Measurements from ENCODE around the gene ITPR2. TPM values are rescaled to one million over a fixed set of nuclear protein-coding genes. Genes with fewer than 3 reads are reported as not detected.
"Not testable (repeated sequence)": the region's sequence is repeated elsewhere in the genome, so short reads cannot be mapped to it uniquely, and the experiment has no call there.

ITPR2 gene
- total RNA-seq, 1 donor from 2014 or later, result 16.3 TPM

DNA sequence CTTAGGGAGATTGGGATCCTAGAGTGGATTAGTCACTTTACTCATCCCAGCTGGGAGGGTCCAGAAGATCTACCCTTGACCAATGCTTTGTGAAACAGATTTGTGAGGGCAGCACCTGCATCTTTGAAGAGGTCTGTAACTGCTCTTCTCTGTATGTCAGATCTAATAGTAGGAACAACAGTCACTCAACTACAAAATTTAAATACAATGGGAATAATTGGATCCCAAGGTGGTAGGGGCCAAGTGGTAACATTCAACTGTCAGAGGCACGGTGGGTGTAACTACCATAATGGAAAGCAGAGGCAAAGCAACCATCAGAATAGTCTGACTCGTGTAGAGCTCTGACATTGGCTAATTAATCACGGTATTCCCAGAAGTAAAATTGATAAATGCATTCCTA, 55.8 kb downstream of the ITPR2 start:
- TF ChIP-seq, protein P1, sequence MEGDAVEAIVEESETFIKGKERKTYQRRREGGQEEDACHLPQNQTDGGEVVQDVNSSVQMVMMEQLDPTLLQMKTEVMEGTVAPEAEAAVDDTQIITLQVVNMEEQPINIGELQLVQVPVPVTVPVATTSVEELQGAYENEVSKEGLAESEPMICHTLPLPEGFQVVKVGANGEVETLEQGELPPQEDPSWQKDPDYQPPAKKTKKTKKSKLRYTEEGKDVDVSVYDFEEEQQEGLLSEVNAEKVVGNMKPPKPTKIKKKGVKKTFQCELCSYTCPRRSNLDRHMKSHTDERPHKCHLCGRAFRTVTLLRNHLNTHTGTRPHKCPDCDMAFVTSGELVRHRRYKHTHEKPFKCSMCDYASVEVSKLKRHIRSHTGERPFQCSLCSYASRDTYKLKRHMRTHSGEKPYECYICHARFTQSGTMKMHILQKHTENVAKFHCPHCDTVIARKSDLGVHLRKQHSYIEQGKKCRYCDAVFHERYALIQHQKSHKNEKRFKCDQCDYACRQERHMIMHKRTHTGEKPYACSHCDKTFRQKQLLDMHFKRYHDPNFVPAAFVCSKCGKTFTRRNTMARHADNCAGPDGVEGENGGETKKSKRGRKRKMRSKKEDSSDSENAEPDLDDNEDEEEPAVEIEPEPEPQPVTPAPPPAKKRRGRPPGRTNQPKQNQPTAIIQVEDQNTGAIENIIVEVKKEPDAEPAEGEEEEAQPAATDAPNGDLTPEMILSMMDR (IDR thresholded peaks at IDR 0.05; ENCODE audit: insufficient read depth, low read length, poor library complexity, severe bottlenecking), result no peak
- no peak for DNase-seq (ENCODE audit: low read depth)
- no peaks in the 10 kb centered on the region for H3K36me3 ChIP-seq (ENCODE audit: control insufficient read depth, insufficient read depth, low read length)
- no peaks in the 10 kb centered on the region for H3K27me3 ChIP-seq (ENCODE audit: control insufficient read depth, insufficient read depth, low read length)
- H3K4me3 ChIP-seq (ENCODE audit: low read depth, low read length), result no peak overlapping the region

DNA sequence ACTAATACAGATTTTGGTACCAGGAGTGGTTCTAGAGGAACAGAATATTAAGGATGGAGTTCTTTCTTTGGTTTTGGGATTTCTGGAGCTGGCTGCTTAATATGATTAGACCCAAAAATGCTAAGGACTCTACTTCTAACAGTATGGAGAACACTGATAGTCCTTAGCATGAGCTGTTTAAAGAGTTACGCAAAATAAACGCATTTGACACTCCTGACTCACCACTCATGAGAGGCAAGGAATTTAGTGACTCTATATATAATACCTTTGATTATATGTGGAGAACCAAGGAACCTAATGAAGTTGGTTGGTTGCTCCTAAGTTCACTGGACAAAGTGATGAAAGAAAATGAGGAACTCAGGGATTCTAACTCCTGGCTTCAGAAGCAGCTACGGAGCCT, 57.0 kb downstream of the ITPR2 start:
- not testable (repeated sequence) for H3K27me3 ChIP-seq (ENCODE audit: control insufficient read depth, insufficient read depth, low read length); H3K36me3 ChIP-seq (ENCODE audit: control insufficient read depth, insufficient read depth, low read length); DNase-seq (ENCODE audit: low read depth); H3K4me3 ChIP-seq (ENCODE audit: low read depth, low read length)

DNA sequence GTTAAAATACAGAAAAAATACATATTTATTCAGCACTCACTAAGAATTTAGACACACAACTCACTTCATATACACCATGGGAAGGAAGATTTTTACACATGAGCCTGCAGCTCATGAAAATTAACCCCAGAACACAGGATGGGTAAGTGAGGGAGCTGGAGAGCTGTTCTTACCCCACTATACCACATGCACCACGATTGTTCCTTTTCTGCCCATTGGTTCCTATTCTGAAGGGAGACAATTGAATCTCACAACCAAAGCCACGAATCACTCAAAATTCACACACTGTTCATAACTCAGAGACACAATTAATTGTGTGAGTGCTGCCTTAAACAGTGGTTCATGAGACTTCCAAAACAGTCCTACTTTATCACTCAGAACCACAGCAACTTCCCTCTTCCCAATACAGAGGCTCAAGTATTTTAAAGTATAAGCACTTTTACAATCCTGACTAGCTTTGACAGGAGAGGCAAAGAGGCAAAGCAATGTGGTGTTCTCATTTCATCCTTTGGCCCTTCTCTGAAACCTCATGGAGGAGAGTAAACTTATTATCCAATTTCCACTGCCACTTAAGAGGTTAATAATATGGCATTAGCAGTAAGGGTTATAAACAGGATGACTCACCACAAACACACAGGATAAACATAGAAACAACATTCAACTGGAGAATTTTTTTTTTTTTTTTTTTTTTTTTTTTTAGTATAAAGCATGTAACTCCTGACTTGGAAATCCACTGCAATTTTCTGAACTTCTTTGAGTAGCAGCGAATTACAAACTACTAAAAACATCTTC, 59.5 kb downstream of the ITPR2 start:
- no peak for DNase-seq (ENCODE audit: low read depth)
- TF ChIP-seq, protein P1 (IDR thresholded peaks at IDR 0.05; ENCODE audit: insufficient read depth, low read length, poor library complexity, severe bottlenecking), result no peak
- Histone ChIP-seq H3K36me3 (ENCODE audit: control insufficient read depth, insufficient read depth, low read length) (no peaks in the 10 kb centered on the region), H3K27me3 (ENCODE audit: control insufficient read depth, insufficient read depth, low read length) (no peaks in the 10 kb centered on the region), H3K4me3 (ENCODE audit: low read depth, low read length) (no peak overlapping the region)

DNA sequence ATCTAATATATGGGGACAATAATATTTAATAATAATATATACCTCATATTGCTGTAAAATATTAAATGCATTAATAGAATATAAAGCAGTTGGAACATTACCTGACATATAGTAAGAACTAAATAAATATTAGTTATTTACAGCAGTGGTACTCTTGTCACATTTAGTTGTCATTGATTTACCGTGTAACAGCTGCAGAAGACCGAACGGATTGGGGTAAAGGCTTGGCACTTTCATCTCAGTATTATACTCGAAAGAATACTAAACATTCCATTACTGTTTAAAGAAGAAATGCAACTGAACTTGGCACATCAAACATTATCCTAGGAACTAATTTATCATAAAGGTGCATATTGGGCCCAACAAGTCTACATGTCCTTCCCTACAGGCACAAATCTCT, 61.1 kb downstream of the ITPR2 start:
- TF ChIP-seq, protein P1 (IDR thresholded peaks at IDR 0.05; ENCODE audit: insufficient read depth, low read length, poor library complexity, severe bottlenecking), result no peak
- Histone ChIP-seq H3K27me3 (ENCODE audit: control insufficient read depth, insufficient read depth, low read length) (no peaks in the 10 kb centered on the region), H3K4me3 (ENCODE audit: low read depth, low read length) (no peak overlapping the region), H3K36me3 (ENCODE audit: control insufficient read depth, insufficient read depth, low read length) (no peaks in the 10 kb centered on the region)
- DNase-seq (ENCODE audit: low read depth), result no peak

DNA sequence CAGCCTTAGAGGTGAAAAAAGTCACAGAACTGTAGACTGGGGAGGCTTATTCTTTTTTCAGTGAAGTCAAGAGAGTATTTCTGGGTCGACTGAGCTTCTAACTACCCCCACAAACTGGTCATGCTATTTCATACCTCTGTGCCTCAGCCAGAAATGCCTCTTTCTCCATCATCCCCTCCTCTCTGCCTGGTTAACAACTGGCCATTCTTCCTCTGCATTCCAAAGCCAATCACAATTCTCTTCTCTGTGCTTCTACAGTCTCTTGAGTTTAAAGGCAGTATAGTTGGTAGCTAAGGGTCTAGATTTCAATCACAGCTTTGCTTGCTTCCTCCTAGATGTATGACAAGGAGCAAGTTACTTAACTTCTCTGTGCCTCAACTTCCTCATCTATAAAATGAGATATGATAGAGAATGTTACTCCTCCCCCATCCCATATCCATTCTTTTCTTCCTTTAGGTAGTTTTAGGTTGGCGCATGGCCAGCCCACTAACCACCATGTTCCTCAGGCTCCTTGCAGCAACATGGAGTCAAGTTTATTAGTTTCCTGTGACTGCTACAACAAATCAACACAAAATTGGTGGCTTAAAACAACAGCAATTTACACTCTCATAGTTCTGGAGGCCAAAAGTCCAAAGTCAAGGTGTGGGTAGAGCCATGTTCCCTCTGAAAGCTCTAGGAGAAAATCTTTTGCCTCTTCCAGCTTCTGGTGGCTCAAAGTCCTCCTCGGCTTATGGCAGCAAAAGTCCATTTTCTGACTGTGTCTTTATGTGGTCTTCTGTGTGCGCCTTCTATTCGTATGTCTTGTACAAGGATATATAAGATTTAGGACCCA, 62.5 kb downstream of the ITPR2 start:
- no peaks in the 10 kb centered on the region for H3K27me3 ChIP-seq (ENCODE audit: control insufficient read depth, insufficient read depth, low read length)
- no peaks in the 10 kb centered on the region for H3K36me3 ChIP-seq (ENCODE audit: control insufficient read depth, insufficient read depth, low read length)
- TF ChIP-seq, protein P1 (IDR thresholded peaks at IDR 0.05; ENCODE audit: insufficient read depth, low read length, poor library complexity, severe bottlenecking), result no peak
- DNase-seq (ENCODE audit: low read depth), result no peak
- no peak overlapping the region for H3K4me3 ChIP-seq (ENCODE audit: low read depth, low read length)

DNA sequence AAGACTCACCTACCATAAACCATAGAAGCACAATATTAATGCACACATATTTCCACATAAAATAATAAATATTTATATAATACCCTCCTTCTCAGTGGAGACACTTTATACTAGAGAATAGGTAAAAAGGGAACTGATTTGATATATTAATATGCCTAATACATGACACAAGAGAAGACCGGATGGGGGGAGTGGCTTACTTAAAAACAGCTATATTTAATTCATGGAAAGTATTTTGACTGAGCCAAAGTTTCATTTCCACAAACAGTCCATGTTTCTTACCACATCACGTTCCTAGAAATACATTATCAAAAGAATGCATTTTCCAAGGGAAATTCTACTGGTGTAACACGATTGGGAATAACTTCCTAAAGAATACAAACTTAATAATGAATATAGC, 63.4 kb downstream of the ITPR2 start:
- no peaks in the 10 kb centered on the region for H3K36me3 ChIP-seq (ENCODE audit: control insufficient read depth, insufficient read depth, low read length)
- H3K4me3 ChIP-seq (ENCODE audit: low read depth, low read length), result no peak overlapping the region
- TF ChIP-seq, protein P1 (IDR thresholded peaks at IDR 0.05; ENCODE audit: insufficient read depth, low read length, poor library complexity, severe bottlenecking), result no peak
- DNase-seq (ENCODE audit: low read depth), result no peak
- H3K27me3 ChIP-seq (ENCODE audit: control insufficient read depth, insufficient read depth, low read length), result no peaks in the 10 kb centered on the region

Measured in kidney epithelial cell (primary cell).